HG02885 (cell line): ENCODE measurements around the gene GULP1.

Experiments used
- ATAC-seq: cut with Tn5 transposase; IDR thresholded peaks from one replicate; pipeline ENCODE4 v1.9.1; 2021; ENCODE audit warnings: mild to moderate bottlenecking; ENCODE audit not compliant: unreplicated experiment, poor library complexity

The GULP1 gene

GRCh38 chr2:188414869-188415753 is 123.4 kb downstream of the GULP1 start:
- ATAC-seq: no peak

GRCh38 chr2:188415754-188416083 is 124.0 kb downstream of the GULP1 start:
- ATAC-seq: no peak

GRCh38 chr2:188416367-188416766 is 124.7 kb downstream of the GULP1 start:
- no peak for ATAC-seq

- no peak for ATAC-seq
These were observed 131.1 kb downstream of the GULP1 start for GRCh38 chr2:188422726-188423125.

GRCh38 chr2:188425266-188425665 is 133.6 kb downstream of the GULP1 start:
- no peak for ATAC-seq

- ATAC-seq: no peak
These were observed 134.4 kb downstream of the GULP1 start for GRCh38 chr2:188426121-188426520.

GRCh38 chr2:188430705-188431104 is 139.0 kb downstream of the GULP1 start:
- no peak for ATAC-seq

GRCh38 chr2:188434018-188434417 is 142.3 kb downstream of the GULP1 start:
- ATAC-seq: no peak

GRCh38 chr2:188435115-188435514 is 143.4 kb downstream of the GULP1 start:
- no peak for ATAC-seq

GRCh38 chr2:188437537-188437936 is 145.9 kb downstream of the GULP1 start:
- ATAC-seq: no peak

- no peak for ATAC-seq
These were observed 148.3 kb downstream of the GULP1 start for GRCh38 chr2:188439986-188440385.

GRCh38 chr2:188440849-188441248 is 149.2 kb downstream of the GULP1 start:
- no peak for ATAC-seq

GRCh38 chr2:188441288-188441947 is 149.7 kb downstream of the GULP1 start:
- ATAC-seq: no peak

GRCh38 chr2:188443207-188443606 is 151.5 kb downstream of the GULP1 start:
- no peak for ATAC-seq

- no peak for ATAC-seq
These were observed 152.6 kb downstream of the GULP1 start for GRCh38 chr2:188444106-188444835.

- ATAC-seq: no peak
These were observed 157.9 kb downstream of the GULP1 start for GRCh38 chr2:188449561-188449960.

GRCh38 chr2:188449971-188450370 is 158.3 kb downstream of the GULP1 start:
- no peak for ATAC-seq

- no peak for ATAC-seq
These were observed 159.2 kb downstream of the GULP1 start for GRCh38 chr2:188450732-188451483.

- ATAC-seq: no peak
These were observed 160.4 kb downstream of the GULP1 start for GRCh38 chr2:188452084-188452483.

- ATAC-seq: peak; percentile 47
These were observed 164.6 kb downstream of the GULP1 start for GRCh38 chr2:188456114-188456909.
